A549 (cell line): ENCODE data around the gene TIMM50.

Experiments
- TF ChIP-seq, protein P1 (sequence below): fragments of >200 bp; sonication (Bioruptor Twin); formaldehyde crosslinking; IDR thresholded peaks from 3 replicates; pipeline ENCODE4 v1.5.1; 2016
- TF ChIP-seq, protein P2 (sequence below): IDR thresholded peaks from 2 replicates; pipeline ENCODE4 v1.6.1; 2012

DNA sequence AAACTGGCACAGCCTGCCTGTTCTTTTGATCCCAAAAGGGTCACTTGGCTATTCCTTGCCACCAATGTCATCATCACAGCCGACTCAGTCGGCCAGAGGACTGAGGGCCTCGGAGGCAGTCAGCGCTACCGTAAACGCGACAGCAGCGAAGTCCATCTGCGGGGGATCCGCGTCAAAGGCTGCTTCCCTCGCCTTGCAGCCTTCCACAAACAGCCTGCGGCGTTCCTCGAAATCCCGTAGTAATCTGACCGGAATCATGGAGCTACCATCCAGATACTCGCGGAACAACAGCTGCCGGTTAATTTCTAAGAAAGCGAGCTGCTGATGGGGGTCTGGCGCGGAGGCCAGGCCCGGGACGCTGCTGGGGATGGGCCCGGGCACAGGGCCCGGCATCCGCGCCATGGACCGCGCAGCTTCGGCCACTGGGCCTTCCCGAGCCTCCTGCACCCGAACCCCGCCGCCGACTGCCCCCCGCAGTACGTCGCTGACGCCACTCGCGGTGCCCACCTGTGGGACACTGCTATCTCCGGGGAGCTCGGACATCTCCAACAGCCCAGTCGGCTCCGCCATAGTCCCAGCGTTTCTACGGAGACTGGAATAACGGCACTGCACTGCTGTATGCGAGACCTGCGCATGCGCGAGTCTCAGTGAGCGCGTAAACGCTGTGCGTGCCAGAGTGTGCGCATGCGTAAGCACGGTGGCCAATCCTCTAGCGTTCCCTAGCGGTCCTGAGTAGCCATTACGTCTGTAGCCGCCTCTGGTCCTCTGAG lies 51.8 kb downstream of the TIMM50 start, which contains the start of gene EID2B:
- TF ChIP-seq, protein P1, sequence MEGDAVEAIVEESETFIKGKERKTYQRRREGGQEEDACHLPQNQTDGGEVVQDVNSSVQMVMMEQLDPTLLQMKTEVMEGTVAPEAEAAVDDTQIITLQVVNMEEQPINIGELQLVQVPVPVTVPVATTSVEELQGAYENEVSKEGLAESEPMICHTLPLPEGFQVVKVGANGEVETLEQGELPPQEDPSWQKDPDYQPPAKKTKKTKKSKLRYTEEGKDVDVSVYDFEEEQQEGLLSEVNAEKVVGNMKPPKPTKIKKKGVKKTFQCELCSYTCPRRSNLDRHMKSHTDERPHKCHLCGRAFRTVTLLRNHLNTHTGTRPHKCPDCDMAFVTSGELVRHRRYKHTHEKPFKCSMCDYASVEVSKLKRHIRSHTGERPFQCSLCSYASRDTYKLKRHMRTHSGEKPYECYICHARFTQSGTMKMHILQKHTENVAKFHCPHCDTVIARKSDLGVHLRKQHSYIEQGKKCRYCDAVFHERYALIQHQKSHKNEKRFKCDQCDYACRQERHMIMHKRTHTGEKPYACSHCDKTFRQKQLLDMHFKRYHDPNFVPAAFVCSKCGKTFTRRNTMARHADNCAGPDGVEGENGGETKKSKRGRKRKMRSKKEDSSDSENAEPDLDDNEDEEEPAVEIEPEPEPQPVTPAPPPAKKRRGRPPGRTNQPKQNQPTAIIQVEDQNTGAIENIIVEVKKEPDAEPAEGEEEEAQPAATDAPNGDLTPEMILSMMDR: peak; percentile 100
- TF ChIP-seq, protein P2, sequence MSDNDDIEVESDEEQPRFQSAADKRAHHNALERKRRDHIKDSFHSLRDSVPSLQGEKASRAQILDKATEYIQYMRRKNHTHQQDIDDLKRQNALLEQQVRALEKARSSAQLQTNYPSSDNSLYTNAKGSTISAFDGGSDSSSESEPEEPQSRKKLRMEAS: no peak; the same call in none of the 2 replicates
